ENCODE data around the gene SNTG2. TPM values are rescaled to one million over a fixed set of nuclear protein-coding genes. Genes with fewer than 3 reads are reported as not detected.

SNTG2 gene
- total RNA-seq, 2 donors from 2014 or later, result 2.4 TPM; not detected in 1

GRCh38 chr2:951224-952006 is 766 bp downstream of the SNTG2 start:
- DNase-seq (ENCODE audit: low spot score), result no peak
- no peak for TF ChIP-seq CTCF (IDR thresholded peaks at IDR 0.05)
- Histone ChIP-seq H3K27me3 (peaks cover 0 to 13% of the 10 kb centered on the region in 2 donors), H3K4me3 (peak overlapping the region; percentile 40 to 62), H3K27ac (no peak overlapping the region), H3K36me3 (no peaks in the 10 kb centered on the region), H3K9me3 (no peaks in the 10 kb centered on the region), H3K4me1 (peaks cover 0 to 19% of the 10 kb centered on the region in 2 donors)

- Histone ChIP-seq H3K27ac (no peak overlapping the region), H3K9me3 (no peaks in the 10 kb centered on the region), H3K4me1 (peaks cover 0 to 19% of the 10 kb centered on the region in 2 donors), H3K27me3 (peaks cover 0 to 13% of the 10 kb centered on the region in 2 donors), H3K36me3 (no peaks in the 10 kb centered on the region), H3K4me3 (no peak overlapping the region)
- no peak for DNase-seq (ENCODE audit: low spot score)
- TF ChIP-seq CTCF (IDR thresholded peaks at IDR 0.05), result no peak
These were observed 2.8 kb downstream of the SNTG2 start for GRCh38 chr2:953408-953807.

GRCh38 chr2:953975-954686 is 3.5 kb downstream of the SNTG2 start:
- no peaks in the 10 kb centered on the region for H3K9me3 ChIP-seq
- H3K36me3 ChIP-seq, result no peaks in the 10 kb centered on the region
- TF ChIP-seq CTCF (IDR thresholded peaks at IDR 0.05), result peak in 1 of 2 donors; percentile 55
- H3K27ac ChIP-seq, result no peak overlapping the region
- peaks cover 0 to 13% of the 10 kb centered on the region in 2 donors for H3K27me3 ChIP-seq
- DNase-seq (ENCODE audit: low spot score), result no peak
- no peak overlapping the region for H3K4me3 ChIP-seq
- peaks cover 0 to 19% of the 10 kb centered on the region in 2 donors for H3K4me1 ChIP-seq

- no peaks in the 10 kb centered on the region for H3K9me3 ChIP-seq
- peak in 1 of 2 donors; percentile 6 for TF ChIP-seq CTCF (IDR thresholded peaks at IDR 0.05)
- no peak for DNase-seq (ENCODE audit: low spot score)
- no peak overlapping the region for H3K27ac ChIP-seq
- H3K4me3 ChIP-seq, result no peak overlapping the region
- peaks cover 0 to 13% of the 10 kb centered on the region in 2 donors for H3K27me3 ChIP-seq
- peaks cover 0 to 15% of the 10 kb centered on the region in 2 donors for H3K4me1 ChIP-seq
- H3K36me3 ChIP-seq, result no peaks in the 10 kb centered on the region
These were observed 4.0 kb downstream of the SNTG2 start for GRCh38 chr2:954687-955000.

GRCh38 chr2:955829-956731 is 5.4 kb downstream of the SNTG2 start:
- no peak for DNase-seq (ENCODE audit: low spot score)
- Histone ChIP-seq H3K9me3 (no peaks in the 10 kb centered on the region), H3K4me1 (peaks cover 0 to 3% of the 10 kb centered on the region in 2 donors), H3K4me3 (no peak overlapping the region), H3K27me3 (peaks cover 0 to 6% of the 10 kb centered on the region in 2 donors), H3K36me3 (no peaks in the 10 kb centered on the region), H3K27ac (no peak overlapping the region)
- TF ChIP-seq CTCF (IDR thresholded peaks at IDR 0.05), result no peak
